Measurements from ENCODE around the gene DENND1A. TPM values are rescaled to one million over a fixed set of nuclear protein-coding genes. Genes with fewer than 3 reads are reported as not detected.
A peak's percentile ranks its signal among the peaks of the same experiment; 100 is the strongest.

The DENND1A gene
- total and polyA plus RNA-seq, 2 of the 13 experiments (the other 11 are each of a cell fraction or from before 2014, with no cell fraction given) = 14.8 to 30.1 TPM

DNA sequence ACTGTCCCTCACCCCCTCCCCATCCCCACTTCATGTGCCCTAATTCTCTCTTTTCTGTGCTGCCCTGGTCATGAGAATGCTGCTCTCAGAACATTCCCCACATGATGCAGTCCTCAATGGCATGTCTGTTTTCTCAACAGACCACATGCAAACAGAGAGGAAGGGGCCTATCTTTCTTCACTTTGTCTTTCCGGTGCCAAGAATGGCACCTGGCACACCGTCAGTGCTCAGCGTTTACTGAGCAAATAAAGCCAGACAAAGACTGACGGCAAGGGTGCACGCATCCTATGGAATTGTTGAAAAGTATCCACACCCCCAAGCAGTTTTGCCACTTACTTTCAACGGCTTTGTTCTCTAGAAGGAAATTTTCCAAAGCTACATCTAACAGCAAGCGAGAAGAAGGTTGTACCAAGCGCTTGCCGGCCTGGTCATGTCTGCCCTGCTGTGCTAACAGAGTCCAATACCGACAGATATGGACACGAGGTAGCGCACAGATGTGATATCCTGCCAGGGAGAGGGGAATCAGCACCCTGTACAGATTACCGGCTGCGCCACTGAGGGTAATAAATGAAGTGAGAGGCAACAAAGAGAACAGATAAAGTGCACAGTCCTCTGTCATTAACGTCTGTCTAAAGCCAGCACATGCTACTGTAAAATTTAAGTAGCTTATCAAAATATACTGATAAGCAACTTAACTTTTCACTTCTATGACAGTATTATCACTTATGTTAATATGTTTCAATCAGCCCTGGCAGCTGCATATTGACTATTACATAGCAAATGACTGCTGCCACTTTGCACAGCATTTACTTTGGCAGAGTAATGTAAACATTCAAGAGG, 251.7 kb downstream of the DENND1A start (continued):
- TF ChIP-seq, protein P1, sequence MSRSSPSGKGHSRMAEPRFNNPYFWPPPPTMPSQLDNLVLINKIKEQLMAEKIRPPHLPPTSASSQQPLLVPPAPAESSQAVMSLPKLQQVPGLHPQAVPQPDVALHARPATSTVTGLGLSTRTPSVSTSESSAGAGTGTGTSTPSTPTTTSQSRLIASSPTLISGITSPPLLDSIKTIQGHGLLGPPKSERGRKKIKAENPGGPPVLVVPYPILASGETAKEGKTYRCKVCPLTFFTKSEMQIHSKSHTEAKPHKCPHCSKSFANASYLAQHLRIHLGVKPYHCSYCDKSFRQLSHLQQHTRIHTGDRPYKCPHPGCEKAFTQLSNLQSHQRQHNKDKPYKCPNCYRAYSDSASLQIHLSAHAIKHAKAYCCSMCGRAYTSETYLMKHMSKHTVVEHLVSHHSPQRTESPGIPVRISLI (CRISPR knock-in tag; IDR thresholded peaks at IDR 0.05; ENCODE audit: borderline replicate concordance) = no peak
- peak; percentile 42 for TF ChIP-seq HNF4A (CRISPR knock-in tag; IDR thresholded peaks at IDR 0.05)
- no peak for TF ChIP-seq RELA (CRISPR knock-in tag; IDR thresholded peaks at IDR 0.05)
- TF ChIP-seq RARA (CRISPR knock-in tag; IDR thresholded peaks at IDR 0.05) = peak; percentile 51
- TF ChIP-seq MTF1 (CRISPR knock-in tag; IDR thresholded peaks at IDR 0.05) = no peak
- TF ChIP-seq, protein P2, sequence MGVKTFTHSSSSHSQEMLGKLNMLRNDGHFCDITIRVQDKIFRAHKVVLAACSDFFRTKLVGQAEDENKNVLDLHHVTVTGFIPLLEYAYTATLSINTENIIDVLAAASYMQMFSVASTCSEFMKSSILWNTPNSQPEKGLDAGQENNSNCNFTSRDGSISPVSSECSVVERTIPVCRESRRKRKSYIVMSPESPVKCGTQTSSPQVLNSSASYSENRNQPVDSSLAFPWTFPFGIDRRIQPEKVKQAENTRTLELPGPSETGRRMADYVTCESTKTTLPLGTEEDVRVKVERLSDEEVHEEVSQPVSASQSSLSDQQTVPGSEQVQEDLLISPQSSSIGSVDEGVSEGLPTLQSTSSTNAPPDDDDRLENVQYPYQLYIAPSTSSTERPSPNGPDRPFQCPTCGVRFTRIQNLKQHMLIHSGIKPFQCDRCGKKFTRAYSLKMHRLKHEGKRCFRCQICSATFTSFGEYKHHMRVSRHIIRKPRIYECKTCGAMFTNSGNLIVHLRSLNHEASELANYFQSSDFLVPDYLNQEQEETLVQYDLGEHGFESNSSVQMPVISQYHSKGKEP (CRISPR knock-in tag; IDR thresholded peaks at IDR 0.05) = no peak
- TF ChIP-seq FOXA1 (IDR thresholded peaks at IDR 0.05) = peak; percentile 39; the same call in 1 of the 2 replicates
- peak; percentile 89 for TF ChIP-seq FOXA1 (CRISPR knock-in tag; IDR thresholded peaks at IDR 0.05)
- TF ChIP-seq, protein P3, sequence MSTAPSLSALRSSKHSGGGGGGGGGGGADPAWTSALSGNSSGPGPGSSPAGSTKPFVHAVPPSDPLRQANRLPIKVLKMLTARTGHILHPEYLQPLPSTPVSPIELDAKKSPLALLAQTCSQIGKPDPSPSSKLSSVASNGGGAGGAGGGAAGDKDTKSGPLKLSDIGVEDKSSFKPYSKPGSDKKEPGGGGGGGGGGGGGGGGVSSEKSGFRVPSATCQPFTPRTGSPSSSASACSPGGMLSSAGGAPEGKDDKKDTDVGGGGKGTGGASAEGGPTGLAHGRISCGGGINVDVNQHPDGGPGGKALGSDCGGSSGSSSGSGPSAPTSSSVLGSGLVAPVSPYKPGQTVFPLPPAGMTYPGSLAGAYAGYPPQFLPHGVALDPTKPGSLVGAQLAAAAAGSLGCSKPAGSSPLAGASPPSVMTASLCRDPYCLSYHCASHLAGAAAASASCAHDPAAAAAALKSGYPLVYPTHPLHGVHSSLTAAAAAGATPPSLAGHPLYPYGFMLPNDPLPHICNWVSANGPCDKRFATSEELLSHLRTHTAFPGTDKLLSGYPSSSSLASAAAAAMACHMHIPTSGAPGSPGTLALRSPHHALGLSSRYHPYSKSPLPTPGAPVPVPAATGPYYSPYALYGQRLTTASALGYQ (CRISPR knock-in tag; IDR thresholded peaks at IDR 0.05) = peak; percentile 86
- peak; percentile 28; the same call in 1 of the 2 replicates for TF ChIP-seq RXRA (CRISPR knock-in tag; IDR thresholded peaks at IDR 0.05)
- peak; percentile 36; the same call in 1 of the 2 replicates for TF ChIP-seq HDAC2 (CRISPR knock-in tag; IDR thresholded peaks at IDR 0.05)
- no peak for TF ChIP-seq ZNF674 (CRISPR knock-in tag; IDR thresholded peaks at IDR 0.05; ENCODE audit: low read depth)
- TF ChIP-seq ZNF20 (CRISPR knock-in tag; IDR thresholded peaks at IDR 0.05) = no peak
- no peak for TF ChIP-seq JUN (CRISPR knock-in tag; IDR thresholded peaks at IDR 0.05)
- no peak for TF ChIP-seq CREM (IDR thresholded peaks at IDR 0.05)
- TF ChIP-seq CREM (CRISPR knock-in tag; IDR thresholded peaks at IDR 0.05) = no peak
- no peak for TF ChIP-seq ZNF605 (CRISPR knock-in tag; IDR thresholded peaks at IDR 0.05)
- peak; percentile 62 for TF ChIP-seq HIC2 (CRISPR knock-in tag; IDR thresholded peaks at IDR 0.05; ENCODE audit: low read depth)
- TF ChIP-seq ZNF235 (CRISPR knock-in tag; IDR thresholded peaks at IDR 0.05; ENCODE audit: borderline replicate concordance) = no peak
- no peak for TF ChIP-seq CERS6 (CRISPR knock-in tag; IDR thresholded peaks at IDR 0.05)
- no peak for TF ChIP-seq NFKB2 (CRISPR knock-in tag; IDR thresholded peaks at IDR 0.05; ENCODE audit: borderline replicate concordance)
- no peak for TF ChIP-seq ZNF639 (CRISPR knock-in tag; conservative IDR thresholded peaks at IDR 0.05)
